Neural crest cell (in vitro differentiated cells): ENCODE data around the gene RXRA. TPM values are rescaled to one million over a fixed set of nuclear protein-coding genes. Genes with fewer than 3 reads are reported as not detected.

Experiments used
- DNase-seq: peaks from one replicate; pipeline ENCODE4 v3.0.0; 2021; ENCODE audit warnings: low read depth, mixed read lengths, low spot score
- H3K27ac Mint-ChIP-seq: one replicate; pipeline ENCODE4 v1.8.0; 2021; ENCODE audit warnings: mild to moderate bottlenecking, mixed read lengths; ENCODE audit not compliant: unreplicated experiment
- H3K27me3 Mint-ChIP-seq: 2 replicates; pipeline ENCODE4 v1.8.0; 2021; ENCODE audit warnings: low read depth, mild to moderate bottlenecking, mixed read lengths
- H3K36me3 Mint-ChIP-seq: 2 replicates; pipeline ENCODE4 v1.8.0; 2021; ENCODE audit warnings: low read depth, mild to moderate bottlenecking, mixed read lengths
- H3K4me1 Mint-ChIP-seq: 2 replicates; pipeline ENCODE4 v1.8.0; 2021; ENCODE audit warnings: mixed read lengths
- H3K4me3 Mint-ChIP-seq: one replicate; pipeline ENCODE4 v1.8.0; 2021; ENCODE audit warnings: mild to moderate bottlenecking, mixed read lengths
- H3K9me3 Mint-ChIP-seq: 2 replicates; pipeline ENCODE4 v1.8.0; 2021; ENCODE audit warnings: mixed read lengths
- CTCF ChIP-seq: fragments of 200-600 bp; sonication (generic); conservative IDR thresholded peaks from 2 replicates; pipeline ENCODE4 v1.5.0; 2021; ENCODE audit warnings: antibody characterized with exemption, mild to moderate bottlenecking
- total RNA-seq: library from RNA; stranded (reverse); gene quantifications from 2 replicates; pipeline ENCODE4 v1.2.1, GENCODE V29; 2021

The RXRA gene
- total RNA-seq, 1 donor from 2014 or later, result 41.2 TPM

DNA sequence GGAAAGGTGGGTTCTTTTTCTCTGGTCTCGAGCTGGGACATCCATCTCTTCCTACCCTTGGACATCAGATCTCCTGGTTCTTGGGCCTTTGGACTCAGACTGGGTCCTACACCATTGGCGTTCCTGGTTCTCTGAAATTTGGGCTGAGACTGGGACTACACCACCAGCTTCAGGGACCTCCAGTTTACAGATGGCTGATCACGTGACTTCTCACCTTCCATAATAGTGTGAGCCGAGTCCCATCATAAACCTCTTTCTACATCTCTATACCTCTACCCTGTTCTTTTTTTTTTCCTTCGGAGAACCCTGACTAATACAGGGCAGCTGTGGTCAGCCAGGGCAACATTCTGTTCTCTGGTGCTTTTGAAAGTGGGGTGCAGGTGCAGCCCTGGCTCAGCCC is 27.2 kb upstream of the RXRA start:
- no peaks in the 10 kb centered on the region for H3K9me3 Mint-ChIP-seq
- peaks cover 16% of the 10 kb centered on the region for H3K4me1 Mint-ChIP-seq
- no peaks in the 10 kb centered on the region for H3K36me3 Mint-ChIP-seq
- DNase-seq, result no peak
- H3K27me3 Mint-ChIP-seq, result no peaks in the 10 kb centered on the region
- H3K4me3 Mint-ChIP-seq, result no peak overlapping the region
- no peak overlapping the region for H3K27ac Mint-ChIP-seq
- no peak for TF ChIP-seq CTCF

DNA sequence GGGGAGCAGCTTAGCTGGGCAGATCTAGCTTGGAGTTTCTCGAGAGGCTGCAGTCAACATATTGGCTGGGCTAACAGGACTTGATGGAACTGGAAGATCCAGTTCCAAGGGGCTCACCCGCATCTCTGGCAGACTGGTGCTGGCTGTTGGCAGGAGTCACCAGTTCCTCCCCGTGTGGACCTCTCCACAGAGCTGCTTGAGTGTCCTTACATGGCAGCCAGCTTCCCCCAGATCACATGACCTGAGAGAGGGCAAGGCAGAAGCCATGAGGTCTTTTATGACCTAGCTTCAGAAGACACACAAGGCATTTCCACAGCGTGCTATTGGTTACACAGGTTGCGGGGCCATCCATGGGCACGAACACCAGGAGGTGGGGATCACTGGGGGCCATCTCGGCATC is 26.4 kb upstream of the RXRA start:
- H3K9me3 Mint-ChIP-seq, result no peaks in the 10 kb centered on the region
- H3K4me3 Mint-ChIP-seq, result no peak overlapping the region
- DNase-seq, result no peak
- peaks cover 15% of the 10 kb centered on the region for H3K4me1 Mint-ChIP-seq
- peak overlapping the region; percentile 81 for H3K27ac Mint-ChIP-seq
- no peaks in the 10 kb centered on the region for H3K27me3 Mint-ChIP-seq
- TF ChIP-seq CTCF, result no peak
- no peaks in the 10 kb centered on the region for H3K36me3 Mint-ChIP-seq

DNA sequence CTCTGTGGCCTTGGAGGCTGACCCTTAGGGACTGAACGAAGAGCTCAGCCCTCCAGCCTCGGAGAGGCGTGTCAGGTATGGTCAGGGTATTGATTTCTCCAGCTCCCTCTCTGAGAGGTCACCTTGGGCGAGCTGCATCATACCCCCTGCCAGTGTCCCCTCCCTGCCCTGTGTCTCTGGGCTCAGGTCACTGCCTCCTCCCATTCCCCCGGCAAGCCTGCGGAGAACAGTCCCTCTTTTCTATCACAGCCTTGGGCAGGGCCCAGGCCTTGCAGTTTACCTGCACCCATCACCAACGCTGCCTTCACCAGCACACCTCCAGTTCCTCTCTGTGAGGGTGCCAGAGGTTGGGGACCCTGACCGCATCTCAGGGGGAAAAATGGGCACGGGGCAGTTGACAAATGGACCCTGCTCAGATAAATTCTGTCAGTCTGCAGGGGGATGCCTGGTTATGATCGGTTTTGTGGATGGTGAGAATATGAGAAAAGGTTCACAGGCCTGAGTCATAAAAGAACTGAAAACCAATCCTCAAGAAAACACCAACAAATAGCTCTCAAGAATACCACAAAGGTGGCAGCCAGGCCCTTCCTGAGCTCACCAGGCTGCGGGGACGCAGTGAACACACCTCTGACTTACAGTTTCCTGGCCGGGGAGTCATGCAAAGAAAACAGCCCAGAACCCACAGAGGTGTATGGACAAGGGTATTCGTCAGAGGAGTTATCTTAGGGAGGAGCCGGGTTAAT is 24.7 kb upstream of the RXRA start:
- Mint-ChIP-seq H3K27me3 (no peaks in the 10 kb centered on the region), H3K27ac (peak overlapping the region; percentile 3), H3K4me1 (peaks cover 15% of the 10 kb centered on the region), H3K36me3 (no peaks in the 10 kb centered on the region), H3K9me3 (no peaks in the 10 kb centered on the region), H3K4me3 (no peak overlapping the region)
- TF ChIP-seq CTCF, result no peak
- no peak for DNase-seq

GRCh38 chr9:134302130-134302817 is 24.0 kb upstream of the RXRA start:
- Mint-ChIP-seq H3K36me3 (no peaks in the 10 kb centered on the region), H3K27ac (no peak overlapping the region), H3K9me3 (no peaks in the 10 kb centered on the region), H3K4me3 (no peak overlapping the region), H3K27me3 (no peaks in the 10 kb centered on the region), H3K4me1 (peaks cover 15% of the 10 kb centered on the region)
- no peak for TF ChIP-seq CTCF
- no peak for DNase-seq

DNA sequence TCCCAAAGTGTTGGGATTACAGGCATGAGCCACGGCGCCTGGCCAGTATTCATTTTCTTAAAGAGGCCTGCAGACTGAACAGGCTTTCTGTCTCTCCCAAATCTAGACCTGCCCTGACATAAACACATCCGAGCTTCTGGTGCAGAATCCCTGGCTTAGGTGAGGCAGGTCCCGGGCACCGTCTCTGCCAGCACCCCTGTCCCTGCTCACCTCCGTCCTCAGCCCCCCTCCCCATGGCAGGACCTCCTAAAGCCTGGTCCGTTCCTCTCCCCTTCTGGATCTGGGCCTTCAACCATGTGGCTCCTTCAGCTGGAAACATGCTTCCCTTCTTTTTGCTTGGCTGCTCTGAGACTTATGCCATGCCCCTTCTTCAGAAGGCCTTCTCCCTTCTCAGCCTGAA is 22.7 kb upstream of the RXRA start:
- Mint-ChIP-seq H3K4me3 (no peak overlapping the region), H3K4me1 (peaks cover 15% of the 10 kb centered on the region), H3K27ac (no peak overlapping the region), H3K36me3 (no peaks in the 10 kb centered on the region), H3K9me3 (no peaks in the 10 kb centered on the region), H3K27me3 (no peaks in the 10 kb centered on the region)
- no peak for TF ChIP-seq CTCF
- DNase-seq, result no peak
